ENCODE data around the gene CLIC3. TPM values are rescaled to one million over a fixed set of nuclear protein-coding genes. Genes with fewer than 3 reads are reported as not detected.
A peak's percentile ranks its signal among the peaks of the same experiment; 100 is the strongest.

The CLIC3 gene
- total and polyA plus RNA-seq, 2 donors (not counting 1 experiment from before 2014, with no cell fraction given): 1.1 to 1.9 TPM

DNA sequence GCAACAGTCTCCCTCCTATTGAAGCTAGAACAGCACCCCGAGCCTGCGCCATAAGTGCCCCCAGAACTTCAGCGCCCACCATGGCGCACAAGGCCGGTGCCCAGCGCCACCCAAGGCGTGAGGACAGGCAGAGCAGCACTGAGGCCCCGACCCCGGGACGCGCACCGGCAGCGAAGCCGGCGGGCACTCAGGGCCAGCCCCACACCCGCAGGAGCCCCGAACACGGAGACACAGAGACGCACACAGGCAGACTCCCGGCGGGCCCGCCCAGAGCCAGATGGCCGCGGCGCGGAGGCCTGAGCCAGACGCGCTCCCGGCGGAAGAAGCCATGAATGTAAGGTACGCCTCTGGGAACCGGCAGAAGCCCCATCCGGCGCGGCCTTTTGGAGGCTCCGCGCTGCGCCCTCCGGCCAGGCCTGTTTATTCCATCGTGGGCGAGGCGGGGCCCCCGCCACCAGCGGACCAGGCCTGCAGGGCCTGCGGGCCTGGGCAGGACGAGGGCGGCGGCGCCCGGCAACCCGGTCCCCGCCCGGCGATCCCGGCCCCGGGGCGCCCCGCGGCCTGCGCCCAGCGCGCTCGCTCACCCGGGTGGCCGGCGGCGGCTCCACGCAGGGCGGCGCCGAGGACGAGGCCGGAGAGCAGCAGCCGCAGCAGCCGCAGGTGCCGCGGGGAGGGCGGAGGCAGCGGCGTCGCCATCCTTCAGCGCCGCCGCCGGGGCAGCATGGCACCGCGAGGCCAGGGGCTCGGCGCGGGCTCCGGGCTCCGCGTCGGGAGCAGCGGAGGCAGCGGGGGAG lies 49.1 kb upstream of the CLIC3 start:
- 3% methylated on average over 96 of the region's 96 CpGs for WGBS (ENCODE audit: insufficient coverage)
- Histone ChIP-seq H3K27ac (ENCODE audit: low read length in 2 of 2) (no peak overlapping the region), H3K4me3 (ENCODE audit: control extremely low read depth in 1 of 5, extremely low read depth in 1 of 5, insufficient read depth in 1 of 5, low read depth in 2 of 5, low read length in 4 of 5) (peak overlapping the region in 3 of 5 experiments; percentile 18 to 46 (median 23)), H2AFZ (ENCODE audit: insufficient read depth, low read depth, low read length, poor library complexity, severe bottlenecking) (peak overlapping the region; percentile 28), H3K27me3 (replicated peaks in 1 of 4; ENCODE audit: control extremely low read depth in 1 of 4, control insufficient read depth in 3 of 4, insufficient read depth in 4 of 4, low read length in 3 of 4) (peaks cover 0 to 79% (median 48%) of the 10 kb centered on the region in 4 experiments), H3K9me3 (ENCODE audit: control extremely low read depth in 1 of 3, control insufficient read depth in 2 of 3, insufficient read depth in 1 of 3, low read length in 2 of 3) (peaks cover 0 to 41% (median 0%) of the 10 kb centered on the region in 3 donors), H4K20me1 (ENCODE audit: control insufficient read depth, insufficient read depth, low read length, poor library complexity, severe bottlenecking) (peaks cover 5% of the 10 kb centered on the region), H3K36me3 (replicated peaks in 1 of 2; ENCODE audit: control extremely low read depth in 1 of 2, control insufficient read depth in 1 of 2, extremely low read depth in 1 of 2, insufficient read depth in 2 of 2, low read length in 1 of 2) (no peaks in the 10 kb centered on the region), H3K9ac (ENCODE audit: low read length) (peak overlapping the region; percentile 39), H3K4me1 (ENCODE audit: control insufficient read depth in 2 of 2, insufficient read depth in 2 of 2, low read length in 2 of 2) (peaks cover 24 to 42% of the 10 kb centered on the region in 2 donors), H3K4me2 (replicated peaks; ENCODE audit: low read depth, low read length, poor library complexity, severe bottlenecking) (peak overlapping the region; percentile 85), H3K79me2 (ENCODE audit: control insufficient read depth, insufficient read depth, low read length) (no peaks in the 10 kb centered on the region)
- intact Hi-C loops (cut with micrococcal nuclease): loop anchor here (1.0 to 2.0 kb wide), 2 partner anchors 22 to 191 kb away; no protein-coding TSS in a partner anchor
- ChIA-PET POLR2A (interaction anchor here (0.5 kb wide), 1 partner anchor 25 kb away, joined by 3 read pairs; the partner anchor contains the start of gene SAPCD2), CTCF (interaction anchor here (1.0 to 3.2 kb wide), 9 partner anchors 9 to 23 kb away, joined by 4 to 61 read pairs (median 10); partner anchors contain the start of gene ABCA2)
- H3K4me1 Mint-ChIP-seq: peaks cover 10% of the 10 kb centered on the region
- peak; percentile 56 for DNase-seq
- peaks cover 17% of the 10 kb centered on the region for H3K27me3 Mint-ChIP-seq
- no peaks in the 10 kb centered on the region for H3K9me3 Mint-ChIP-seq (ENCODE audit: insufficient read depth)
- peak overlapping the region; percentile 19 for H3K4me3 Mint-ChIP-seq
- TF ChIP-seq, protein P1, sequence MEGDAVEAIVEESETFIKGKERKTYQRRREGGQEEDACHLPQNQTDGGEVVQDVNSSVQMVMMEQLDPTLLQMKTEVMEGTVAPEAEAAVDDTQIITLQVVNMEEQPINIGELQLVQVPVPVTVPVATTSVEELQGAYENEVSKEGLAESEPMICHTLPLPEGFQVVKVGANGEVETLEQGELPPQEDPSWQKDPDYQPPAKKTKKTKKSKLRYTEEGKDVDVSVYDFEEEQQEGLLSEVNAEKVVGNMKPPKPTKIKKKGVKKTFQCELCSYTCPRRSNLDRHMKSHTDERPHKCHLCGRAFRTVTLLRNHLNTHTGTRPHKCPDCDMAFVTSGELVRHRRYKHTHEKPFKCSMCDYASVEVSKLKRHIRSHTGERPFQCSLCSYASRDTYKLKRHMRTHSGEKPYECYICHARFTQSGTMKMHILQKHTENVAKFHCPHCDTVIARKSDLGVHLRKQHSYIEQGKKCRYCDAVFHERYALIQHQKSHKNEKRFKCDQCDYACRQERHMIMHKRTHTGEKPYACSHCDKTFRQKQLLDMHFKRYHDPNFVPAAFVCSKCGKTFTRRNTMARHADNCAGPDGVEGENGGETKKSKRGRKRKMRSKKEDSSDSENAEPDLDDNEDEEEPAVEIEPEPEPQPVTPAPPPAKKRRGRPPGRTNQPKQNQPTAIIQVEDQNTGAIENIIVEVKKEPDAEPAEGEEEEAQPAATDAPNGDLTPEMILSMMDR (IDR thresholded peaks at IDR 0.05): no peak
- TF ChIP-seq EZH2 (IDR thresholded peaks at IDR 0.05; ENCODE audit: borderline replicate concordance, insufficient read depth, low read depth, low read length, poor library complexity, severe bottlenecking): peak; percentile 94
- no peak overlapping the region for H3K27ac Mint-ChIP-seq
- no peak for ATAC-seq (ENCODE audit: low read depth)

Measured in B cell (primary cell).